Endothelial cell of umbilical vein (primary cell): ENCODE measurements around the gene POU5F1. TPM values are rescaled to one million over a fixed set of nuclear protein-coding genes. Genes with fewer than 3 reads are reported as not detected.

ENCODE experiments used
- BruUV-seq: library from RNA; stranded (reverse); fragments of 400-500 nt; replicated peaks from 2 replicates; lab custom pipeline; 2021; lab: Mats Ljungman, UMichigan
- CTCF ChIA-PET: fragments of 300-600, 350-600 bp; sonication (Branson Sonifier 250); formaldehyde crosslinking; loops from one replicate; lab custom pipeline; 2021; ENCODE audit warnings: antibody characterized with exemption, inconsistent platforms; lab: Charles Lee
- POLR2A ChIA-PET: fragments of 300-600, 350-600 bp; sonication (Branson Sonifier 250); formaldehyde crosslinking; loops from one replicate; lab custom pipeline; 2021; ENCODE audit warnings: antibody characterized with exemption, inconsistent platforms; lab: Charles Lee
- DNase-seq: peaks from one replicate; pipeline ENCODE4 v3.0.0-alpha.2; 2011; ENCODE audit warnings: low read depth, low spot score
- FAIRE-seq: peaks from 2 replicates; lab custom pipeline; 2011; peaks lifted over from hg19 to GRCh38; lab: Jason Lieb, UNC
- H2AFZ ChIP-seq: 2 replicates; pipeline ENCODE4 v1.6.0; 2012; ENCODE audit warnings: low read depth, low read length, control low read depth, inconsistent platforms
- H3K27ac ChIP-seq: 2 replicates; pipeline ENCODE4 v1.5.1; 2011; ENCODE audit warnings: low read depth, mild to moderate bottlenecking, control low read depth, low read length, moderate library complexity; ENCODE audit not compliant: insufficient read depth
- H3K27me3 ChIP-seq, 2 experiments: 2 replicates each; pipeline versions ENCODE4 v1.6.0 to v1.6.1; 2011; ENCODE audit warnings: low read length in 2 of 2, mixed read lengths in 1 of 2; ENCODE audit not compliant: control insufficient read depth in 2 of 2, insufficient read depth in 2 of 2
- H3K36me3 ChIP-seq, 2 experiments: 2 replicates in 1 of 2; 3 replicates in 1 of 2; pipeline ENCODE4 v1.5.1; 2011; ENCODE audit warnings: low read length in 2 of 2, mild to moderate bottlenecking in 1 of 2, moderate library complexity in 1 of 2; ENCODE audit not compliant: control insufficient read depth in 2 of 2, insufficient read depth in 2 of 2; ENCODE audit errors: extremely low read depth in 1 of 2
- H3K4me1 ChIP-seq: 3 replicates; pipeline ENCODE4 v1.5.1; 2011; ENCODE audit warnings: mild to moderate bottlenecking, low read length; ENCODE audit not compliant: control insufficient read depth, insufficient read depth; ENCODE audit errors: extremely low read depth
- H3K4me2 ChIP-seq: 2 replicates; pipeline ENCODE4 v1.6.1; 2011; ENCODE audit warnings: low read length, control low read depth, mixed read lengths; ENCODE audit not compliant: insufficient read depth
- H3K4me3 ChIP-seq, 3 experiments: fragments of 200-600 bp in 1 of 3; sonication (generic), shearing (Covaris generic) in 1 of 3; replicated peaks in 1 of 3; 2 replicates each; pipeline ENCODE4 v1.5.1; 2011 to 2016; ENCODE audit warnings: control low read depth in 3 of 3, low read length in 3 of 3, mild to moderate bottlenecking in 2 of 3, inconsistent platforms in 1 of 3, low read depth in 1 of 3, moderate library complexity in 1 of 3; ENCODE audit not compliant: insufficient read depth in 1 of 3
- H3K79me2 ChIP-seq: 2 replicates; pipeline ENCODE4 v1.6.0; 2012; ENCODE audit warnings: low read length, inconsistent platforms; ENCODE audit not compliant: control insufficient read depth, insufficient read depth
- H3K9ac ChIP-seq: replicated peaks from 2 replicates; pipeline ENCODE3; 2011; ENCODE audit warnings: low read length, control low read depth; ENCODE audit not compliant: insufficient read depth; ENCODE audit errors: extremely low read depth
- H3K9me1 ChIP-seq: replicated peaks from 3 replicates; pipeline ENCODE4 v1.6.0; 2011; ENCODE audit warnings: mild to moderate bottlenecking, low read length; ENCODE audit not compliant: control insufficient read depth, insufficient read depth; ENCODE audit errors: extremely low read depth
- H3K9me3 ChIP-seq: replicated peaks from 2 replicates; pipeline ENCODE4 v1.5.1; 2012; ENCODE audit warnings: low read length, inconsistent platforms; ENCODE audit not compliant: control insufficient read depth, insufficient read depth
- H4K20me1 ChIP-seq: replicated peaks from 2 replicates; pipeline ENCODE3; 2011; ENCODE audit warnings: mild to moderate bottlenecking, low read length; ENCODE audit not compliant: control insufficient read depth, insufficient read depth; ENCODE audit errors: extremely low read depth
- CTCF ChIP-seq, 2 donors: IDR thresholded peaks; 1 replicate in 1 of 2; 2 replicates in 1 of 2; pipeline ENCODE4 v1.5.1; 2011; ENCODE audit warnings: low read length in 2 of 2, mild to moderate bottlenecking in 2 of 2, moderate library complexity in 2 of 2, control low read depth in 1 of 2, inconsistent platforms in 1 of 2, low read depth in 1 of 2; ENCODE audit not compliant: insufficient read depth in 1 of 2; ENCODE audit errors: extremely low read depth in 1 of 2
- EZH2 ChIP-seq: IDR thresholded peaks from 2 replicates; pipeline ENCODE4 v1.6.1; 2012; ENCODE audit warnings: borderline replicate concordance, low read depth, mild to moderate bottlenecking, moderate library complexity, low read length, inconsistent platforms; ENCODE audit not compliant: severe bottlenecking
- FOS ChIP-seq: IDR thresholded peaks from 2 replicates; pipeline ENCODE4 v1.6.1; 2011; ENCODE audit warnings: mild to moderate bottlenecking, low read length, moderate library complexity, borderline replicate concordance; ENCODE audit not compliant: insufficient read depth
- GATA2 ChIP-seq: IDR thresholded peaks from 2 replicates; pipeline ENCODE4 v1.7.0; 2011; ENCODE audit warnings: low read depth, mild to moderate bottlenecking, moderate library complexity, mixed read lengths, low read length; ENCODE audit not compliant: insufficient read length, insufficient read depth
- JUN ChIP-seq: IDR thresholded peaks from 2 replicates; pipeline ENCODE4 v1.6.1; 2011; ENCODE audit warnings: borderline replicate concordance, low read depth; ENCODE audit not compliant: insufficient read length, insufficient read depth
- MYC ChIP-seq: IDR thresholded peaks from one replicate; pipeline ENCODE4 v1.6.1; 2011; ENCODE audit warnings: mild to moderate bottlenecking, low read depth, low read length
- POLR2A ChIP-seq: IDR thresholded peaks from 2 replicates; pipeline ENCODE4 v1.6.1; 2012; ENCODE audit warnings: low read depth, mild to moderate bottlenecking, control low read depth, low read length
- POLR2AphosphoS5 ChIP-seq: IDR thresholded peaks from 2 replicates; pipeline ENCODE4 v1.6.1; 2012; ENCODE audit warnings: low read depth, mild to moderate bottlenecking, control low read depth, low read length, moderate library complexity; ENCODE audit not compliant: insufficient read depth
- dilution Hi-C: fragments of 300-500 bp; cut with MboI; formaldehyde crosslinking; loops from one replicate; pipeline ENCODE4 v1.15.0; 2019; ENCODE audit warnings: low sequenced_read_pairs; ENCODE audit not compliant: extremely low pct_ligation_motif_present
- intact Hi-C: fragments of 100-400 bp; cut with micrococcal nuclease; formaldehyde crosslinking; loops from one replicate; pipeline ENCODE4 v1.10.0; 2022
- polyA plus RNA-seq, 4 experiments: library from polyadenylated mRNA; depleted of rRNA in 3 of 4; stranded (reverse) in 3 of 4; unstranded in 1 of 4; fragments of >200 nt; gene quantifications; 2 replicates each; pipeline versions ENCODE4 v1.2.1 to v1.2.3, GENCODE V29; 2011 to 2012; ENCODE audit warnings: missing spikeins in 1 of 4
- total RNA-seq: library from RNA; stranded (reverse); gene quantifications from 2 replicates; pipeline ENCODE4 v1.2.3, GENCODE V29; 2021
- TF ChIP-seq, protein P1 (sequence below): IDR thresholded peaks from 2 replicates; pipeline ENCODE4 v1.6.1; 2011; ENCODE audit not compliant: insufficient read depth, insufficient read length

The POU5F1 gene
- total and polyA plus RNA-seq, 2 donors (not counting 3 experiments of a cell fraction or from before 2014, with no cell fraction given) = 0.63 TPM; not detected in 1

- no peaks in the 10 kb centered on the region for H3K9me1 ChIP-seq
- no peaks in the 10 kb centered on the region for H3K4me1 ChIP-seq
- no peak overlapping the region for H3K27ac ChIP-seq
- H4K20me1 ChIP-seq = no peaks in the 10 kb centered on the region
- no peak for FAIRE-seq
- intact Hi-C loops (loop anchor here (5.0 kb wide), 1 partner anchor 362 kb away; no protein-coding TSS in a partner anchor), dilution Hi-C loops (no loop called here)
- H3K9ac ChIP-seq = no peak overlapping the region
- no TSS peak for BruUV-seq
- H3K36me3 ChIP-seq = no peaks in the 10 kb centered on the region
- H3K27me3 ChIP-seq = no peaks in the 10 kb centered on the region
- no peak for TF ChIP-seq JUN
- TF ChIP-seq GATA2 = no peak
- no peak overlapping the region for H3K4me3 ChIP-seq
- POLR2A ChIA-PET = interaction anchor here (0.6 kb wide), 1 partner anchor 14 kb away, joined by 10 read pairs; no protein-coding TSS in a partner anchor
- CTCF ChIA-PET = interaction anchor here (0.6 to 15.1 kb wide), 6 partner anchors 52 to 181 kb away, joined by 3 to 233 read pairs (median 8); partner anchors contain the start of gene PSORS1C2
- no peak for DNase-seq
- H3K9me3 ChIP-seq = no peaks in the 10 kb centered on the region
- H3K4me2 ChIP-seq = no peak overlapping the region
- H3K79me2 ChIP-seq = peaks cover 3% of the 10 kb centered on the region
- H2AFZ ChIP-seq = no peak overlapping the region
Measured at GRCh38 chr6:31194061-31194834, 23.8 kb upstream of the POU5F1 start.

DNA sequence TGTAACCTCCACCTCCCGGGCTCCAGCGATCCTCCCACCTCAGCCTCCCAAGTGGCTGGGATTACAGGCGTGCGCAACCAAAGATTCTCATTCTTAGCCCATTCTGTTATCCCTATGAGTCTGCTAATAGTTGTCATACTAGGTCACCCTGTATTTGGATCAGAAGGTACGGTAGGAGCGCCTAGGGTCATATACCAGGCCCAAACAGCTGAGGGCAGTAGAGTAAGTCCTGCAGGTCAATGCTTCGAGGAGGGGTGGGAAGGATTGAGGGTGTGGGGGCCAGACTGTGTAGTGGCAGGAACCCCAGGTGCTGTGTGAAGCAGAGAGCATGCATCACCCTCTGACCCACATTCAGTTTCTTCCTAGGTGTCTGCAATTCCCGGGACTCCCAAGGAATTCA lies 22.7 kb upstream of the POU5F1 start:
- Histone ChIP-seq H2AFZ (no peak overlapping the region), H3K4me2 (no peak overlapping the region), H3K9me3 (no peaks in the 10 kb centered on the region), H3K4me1 (no peaks in the 10 kb centered on the region), H4K20me1 (no peaks in the 10 kb centered on the region), H3K27ac (no peak overlapping the region), H3K36me3 (no peaks in the 10 kb centered on the region), H3K79me2 (no peaks in the 10 kb centered on the region), H3K27me3 (no peaks in the 10 kb centered on the region), H3K9me1 (no peaks in the 10 kb centered on the region), H3K9ac (no peak overlapping the region), H3K4me3 (no peak overlapping the region)
- intact Hi-C loops (loop anchor here (2.0 to 5.0 kb wide), 2 partner anchors 64 to 361 kb away; no protein-coding TSS in a partner anchor), dilution Hi-C loops (no loop called here)
- CTCF ChIA-PET = interaction anchor here (0.7 to 15.1 kb wide), 19 partner anchors 13 to 711 kb away, joined by 3 to 233 read pairs (median 6); partner anchors contain the start of genes PSORS1C1 and PSORS1C2
- POLR2A ChIA-PET = no interaction called here
- TF ChIP-seq MYC = no peak
- TF ChIP-seq FOS = no peak
- TF ChIP-seq CTCF (IDR thresholded peaks at IDR 0.05; ENCODE audit: extremely low read depth in 1 of 2, insufficient read depth in 1 of 2, low read depth in 1 of 2, low read length in 2 of 2) = no peak
- no peak for TF ChIP-seq EZH2
- TF ChIP-seq GATA2 = no peak
- TF ChIP-seq POLR2A = no peak
- TF ChIP-seq, protein P1, sequence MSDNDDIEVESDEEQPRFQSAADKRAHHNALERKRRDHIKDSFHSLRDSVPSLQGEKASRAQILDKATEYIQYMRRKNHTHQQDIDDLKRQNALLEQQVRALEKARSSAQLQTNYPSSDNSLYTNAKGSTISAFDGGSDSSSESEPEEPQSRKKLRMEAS = no peak
- no peak for TF ChIP-seq POLR2AphosphoS5
- TF ChIP-seq JUN = no peak
- FAIRE-seq (no peak), DNase-seq (no peak)
- no TSS peak for BruUV-seq
